GM23338 (cell line): ENCODE measurements around the gene GNAO1. TPM values are rescaled to one million over a fixed set of nuclear protein-coding genes. Genes with fewer than 3 reads are reported as not detected.

Experiments used
- ATAC-seq: fragments of 200-7000 bp; cut with Tn5 transposase; 3 replicates; pipeline ENCODE4 v1.9.1; 2020
- DNase-seq: peaks from one replicate; pipeline ENCODE4 v3.0.0-alpha.2; 2015; ENCODE audit warnings: low spot score
- H2AFZ ChIP-seq: fragments of 200-600 bp; sonication (generic); 2 replicates; pipeline ENCODE4 v1.8.0; 2016; ENCODE audit warnings: antibody characterized with exemption, mild to moderate bottlenecking, moderate library complexity
- H3F3A ChIP-seq: fragments of 200-600 bp; sonication (generic); replicated peaks from 2 replicates; pipeline ENCODE4 v1.8.0; 2017; ENCODE audit warnings: antibody characterized with exemption, mixed run types, low read depth
- H3K27ac ChIP-seq: fragments of 200-600 bp; sonication (generic); 2 replicates; pipeline ENCODE4 v1.6.1; 2016; ENCODE audit warnings: low read depth
- H3K27me3 ChIP-seq: fragments of 200-600 bp; sonication (generic); 2 replicates; pipeline ENCODE4 v1.8.0; 2016; ENCODE audit warnings: mild to moderate bottlenecking, mixed run types, moderate library complexity; ENCODE audit not compliant: insufficient read depth
- H3K36me3 ChIP-seq: fragments of 200-600 bp; sonication (generic); 2 replicates; pipeline ENCODE4 v1.8.0; 2016; ENCODE audit warnings: mild to moderate bottlenecking; ENCODE audit not compliant: insufficient read depth
- H3K4me1 ChIP-seq: fragments of 200-600 bp; sonication (generic); 2 replicates; pipeline ENCODE4 v1.8.0; 2016; ENCODE audit warnings: mild to moderate bottlenecking, moderate library complexity; ENCODE audit not compliant: insufficient read depth
- H3K4me2 ChIP-seq: fragments of 200-600 bp; sonication (generic); 2 replicates; pipeline ENCODE4 v1.7.1; 2017; ENCODE audit warnings: mixed run types
- H3K4me3 ChIP-seq: fragments of 200-600 bp; sonication (generic); 2 replicates; pipeline ENCODE4 v1.6.1; 2016; ENCODE audit warnings: mixed run types
- H3K79me2 ChIP-seq: fragments of 200-600 bp; sonication (generic); replicated peaks from 2 replicates; pipeline ENCODE4 v1.8.0; 2017; ENCODE audit warnings: mild to moderate bottlenecking; ENCODE audit not compliant: insufficient read depth
- H3K9me2 ChIP-seq: fragments of 200-600 bp; sonication (generic); 2 replicates; pipeline ENCODE4 v1.8.0; 2017; ENCODE audit not compliant: insufficient read depth
- H4K20me1 ChIP-seq: fragments of 200-600 bp; sonication (generic); replicated peaks from 2 replicates; pipeline ENCODE4 v1.8.0; 2017; ENCODE audit warnings: mild to moderate bottlenecking; ENCODE audit not compliant: insufficient read depth
- H3K27ac Mint-ChIP-seq: 2 replicates; pipeline ENCODE4 v1.8.0; 2020; ENCODE audit warnings: inconsistent platforms, mild to moderate bottlenecking, moderate library complexity, mixed read lengths
- H3K27me3 Mint-ChIP-seq: 3 replicates; pipeline ENCODE4 v1.8.0; 2022; ENCODE audit warnings: low read depth, mild to moderate bottlenecking, moderate library complexity, mixed read lengths, inconsistent platforms; ENCODE audit not compliant: insufficient read depth, poor library complexity
- H3K36me3 Mint-ChIP-seq: 3 replicates; pipeline ENCODE4 v1.8.0; 2021; ENCODE audit warnings: low read depth, mild to moderate bottlenecking, inconsistent platforms, moderate library complexity, mixed read lengths
- H3K4me1 Mint-ChIP-seq: 3 replicates; pipeline ENCODE4 v1.8.0; 2020; ENCODE audit warnings: mild to moderate bottlenecking, inconsistent platforms, mixed read lengths
- H3K4me3 Mint-ChIP-seq: 3 replicates; pipeline ENCODE4 v1.8.0; 2021; ENCODE audit warnings: moderate library complexity, mild to moderate bottlenecking, inconsistent platforms, mixed read lengths
- H3K9me3 Mint-ChIP-seq: 3 replicates; pipeline ENCODE4 v1.8.0; 2020; ENCODE audit warnings: moderate library complexity, mild to moderate bottlenecking, inconsistent platforms, mixed read lengths
- CREB1 ChIP-seq: fragments of 250-450 bp; sonication (Bioruptor Pico); IDR thresholded peaks from 2 replicates; pipeline ENCODE4 v1.5.0; 2020; ENCODE audit warnings: low read depth, mild to moderate bottlenecking, moderate library complexity
- CTCF ChIP-seq, 2 experiments: fragments of 200-600 bp in 1 of 2; sonication (generic) in 1 of 2; conservative IDR thresholded peaks; 2 replicates each; pipeline versions ENCODE4 v1.5.1 to v1.6.1; 2016 to 2017; ENCODE audit warnings: antibody characterized with exemption in 2 of 2, low read depth in 2 of 2, mild to moderate bottlenecking in 2 of 2, moderate library complexity in 1 of 2
- ETS1 ChIP-seq: IDR thresholded peaks from 2 replicates; pipeline ENCODE4 v1.6.1; 2016; ENCODE audit warnings: antibody characterized with exemption
- EZH2 ChIP-seq: fragments of 200-600 bp; sonication (generic); IDR thresholded peaks from one replicate; pipeline ENCODE4 v1.8.0; 2017; ENCODE audit warnings: antibody characterized with exemption, mild to moderate bottlenecking, low read depth; ENCODE audit not compliant: unreplicated experiment
- EZH2phosphoT487 ChIP-seq: fragments of 200-600 bp; sonication (generic); IDR thresholded peaks from one replicate; pipeline ENCODE4 v1.8.1; 2018; ENCODE audit warnings: antibody characterized with exemption; ENCODE audit not compliant: unreplicated experiment
- JUNB ChIP-seq: IDR thresholded peaks from one replicate; pipeline ENCODE4 v1.6.1; 2016; ENCODE audit warnings: antibody characterized with exemption; ENCODE audit not compliant: unreplicated experiment
- NANOG ChIP-seq: IDR thresholded peaks from 2 replicates; pipeline ENCODE4 v1.6.1; 2016; ENCODE audit warnings: antibody characterized with exemption, borderline replicate concordance
- POLR2AphosphoS5 ChIP-seq: IDR thresholded peaks from 2 replicates; pipeline ENCODE4 v1.6.1; 2016; ENCODE audit warnings: antibody characterized with exemption, low read depth
- REST ChIP-seq: IDR thresholded peaks from one replicate; pipeline ENCODE4 v1.6.1; 2018; ENCODE audit warnings: antibody characterized with exemption; ENCODE audit not compliant: unreplicated experiment
- STAT1 ChIP-seq: IDR thresholded peaks from one replicate; pipeline ENCODE4 v1.6.1; 2016; ENCODE audit warnings: antibody characterized with exemption; ENCODE audit not compliant: unreplicated experiment
- ZNF114 ChIP-seq: fragments of 250-450 bp; sonication (Bioruptor Pico); IDR thresholded peaks from 2 replicates; pipeline ENCODE4 v1.5.0; 2020; ENCODE audit warnings: mild to moderate bottlenecking, moderate library complexity
- ZNF331 ChIP-seq: fragments of 250-450 bp; sonication (Bioruptor Pico); IDR thresholded peaks from 2 replicates; pipeline ENCODE4 v1.5.0; 2020; ENCODE audit warnings: low read depth, mild to moderate bottlenecking, moderate library complexity
- ZNF462 ChIP-seq: fragments of 250-450 bp; sonication (Bioruptor Pico); IDR thresholded peaks from 2 replicates; pipeline ENCODE4 v1.5.0; 2020; ENCODE audit warnings: mild to moderate bottlenecking, moderate library complexity
- polyA plus RNA-seq: library from polyadenylated mRNA; unstranded; fragments of >200 nt; fragmentation: Nextera tagmentation; extraction: Ambion mirVana; gene quantifications from 2 replicates; pipeline ENCODE4 v1.2.1, GENCODE V29; 2016
- total RNA-seq: library from RNA; depleted of rRNA; stranded (reverse); fragments of >200 nt; shearing (Covaris generic); gene quantifications from 2 replicates; pipeline ENCODE4 v1.2.3, GENCODE V29; 2014

GNAO1 gene
- total and polyA plus RNA-seq, 2 experiments from 2014 or later = 6.5 to 24.8 TPM

- Histone ChIP-seq H3K4me1 (peaks cover 23% of the 10 kb centered on the region), H3K27ac (no peak overlapping the region), H3K79me2 (no peaks in the 10 kb centered on the region), H3K9me2 (no peaks in the 10 kb centered on the region), H3K4me3 (no peak overlapping the region), H2AFZ (no peak overlapping the region), H3K36me3 (no peaks in the 10 kb centered on the region), H3F3A (no peaks in the 10 kb centered on the region; the same call in 1 of the 2 replicates), H4K20me1 (no peaks in the 10 kb centered on the region), H3K27me3 (no peaks in the 10 kb centered on the region), H3K4me2 (no peak overlapping the region)
- no peak overlapping the region for H3K27ac Mint-ChIP-seq
- no peak for TF ChIP-seq ZNF331 (CRISPR knock-in tag)
- TF ChIP-seq EZH2 = no peak
- no peak for TF ChIP-seq CTCF (conservative IDR thresholded peaks at IDR 0.05; ENCODE audit: low read depth in 2 of 2)
- TF ChIP-seq JUNB = no peak
- TF ChIP-seq ETS1 = no peak
- no peak for TF ChIP-seq CREB1
- no peak for TF ChIP-seq STAT1
- TF ChIP-seq REST = no peak
- TF ChIP-seq NANOG = no peak
- no peak for TF ChIP-seq ZNF114
- TF ChIP-seq POLR2AphosphoS5 = no peak
- TF ChIP-seq ZNF462 = no peak
- TF ChIP-seq EZH2phosphoT487 = no peak
- no peaks in the 10 kb centered on the region for H3K9me3 Mint-ChIP-seq
- no peak for DNase-seq
- no peaks in the 10 kb centered on the region; the same call in 2 of the 3 replicates for H3K36me3 Mint-ChIP-seq
- no peak for ATAC-seq
- H3K4me1 Mint-ChIP-seq = peaks cover 37% of the 10 kb centered on the region
- no peak overlapping the region for H3K4me3 Mint-ChIP-seq
- H3K27me3 Mint-ChIP-seq = peaks cover 4% of the 10 kb centered on the region
Measured at GRCh38 chr16:56354746-56355145, 163.5 kb downstream of the GNAO1 start.
